ENCODE data around the gene CCL28.
"Not testable (repeated sequence)": the region's sequence is repeated elsewhere in the genome, so short reads cannot be mapped to it uniquely, and the experiment has no call there.

The CCL28 gene

GRCh38 chr5:43409809-43410271, 2.4 kb downstream of the CCL28 start:
- Histone ChIP-seq H3K36me3 (ENCODE audit: control insufficient read depth, insufficient read depth, low read length) (no peaks in the 10 kb centered on the region), H3K27me3 (replicated peaks; ENCODE audit: control insufficient read depth, insufficient read depth, low read length) (no peaks in the 10 kb centered on the region), H3K4me3 (replicated peaks; ENCODE audit: low read depth, low read length) (no peak overlapping the region)
- TF ChIP-seq CTCF (IDR thresholded peaks at IDR 0.05; ENCODE audit: insufficient read depth, low read length, poor library complexity, severe bottlenecking), result no peak
- DNase-seq (ENCODE audit: extremely low read depth, insufficient read length), result no peak

GRCh38 chr5:43402524-43403066, 9.6 kb downstream of the CCL28 start:
- H3K27me3 ChIP-seq (replicated peaks; ENCODE audit: control insufficient read depth, insufficient read depth, low read length); H3K4me3 ChIP-seq (replicated peaks; ENCODE audit: low read depth, low read length); H3K36me3 ChIP-seq (ENCODE audit: control insufficient read depth, insufficient read depth, low read length); DNase-seq (ENCODE audit: extremely low read depth, insufficient read length): not testable (repeated sequence)

GRCh38 chr5:43401827-43402226, 10.4 kb downstream of the CCL28 start:
- Histone ChIP-seq H3K36me3 (ENCODE audit: control insufficient read depth, insufficient read depth, low read length) (no peaks in the 10 kb centered on the region), H3K27me3 (replicated peaks; ENCODE audit: control insufficient read depth, insufficient read depth, low read length) (no peaks in the 10 kb centered on the region), H3K4me3 (replicated peaks; ENCODE audit: low read depth, low read length) (no peak overlapping the region)
- TF ChIP-seq CTCF (IDR thresholded peaks at IDR 0.05; ENCODE audit: insufficient read depth, low read length, poor library complexity, severe bottlenecking), result peak; percentile 2
- DNase-seq (ENCODE audit: extremely low read depth, insufficient read length), result no peak

- no peaks in the 10 kb centered on the region for H3K36me3 ChIP-seq (ENCODE audit: control insufficient read depth, insufficient read depth, low read length)
- TF ChIP-seq CTCF (IDR thresholded peaks at IDR 0.05; ENCODE audit: insufficient read depth, low read length, poor library complexity, severe bottlenecking), result no peak
- H3K27me3 ChIP-seq (replicated peaks; ENCODE audit: control insufficient read depth, insufficient read depth, low read length), result no peaks in the 10 kb centered on the region
- H3K4me3 ChIP-seq (replicated peaks; ENCODE audit: low read depth, low read length), result no peak overlapping the region
- DNase-seq (ENCODE audit: extremely low read depth, insufficient read length), result no peak
Measured at GRCh38 chr5:43400082-43400481, 12.1 kb downstream of the CCL28 start.

- TF ChIP-seq CTCF (IDR thresholded peaks at IDR 0.05; ENCODE audit: insufficient read depth, low read length, poor library complexity, severe bottlenecking), result no peak
- Histone ChIP-seq H3K4me3 (replicated peaks; ENCODE audit: low read depth, low read length) (peak overlapping the region; percentile 64), H3K27me3 (replicated peaks; ENCODE audit: control insufficient read depth, insufficient read depth, low read length) (no peaks in the 10 kb centered on the region), H3K36me3 (ENCODE audit: control insufficient read depth, insufficient read depth, low read length) (no peaks in the 10 kb centered on the region)
- peak; percentile 78 for DNase-seq (ENCODE audit: extremely low read depth, insufficient read length)
Measured at GRCh38 chr5:43396762-43397304, 15.4 kb downstream of the CCL28 start.

- no peak for TF ChIP-seq CTCF (IDR thresholded peaks at IDR 0.05; ENCODE audit: insufficient read depth, low read length, poor library complexity, severe bottlenecking)
- no peak overlapping the region for H3K4me3 ChIP-seq (replicated peaks; ENCODE audit: low read depth, low read length)
- H3K36me3 ChIP-seq (ENCODE audit: control insufficient read depth, insufficient read depth, low read length), result no peaks in the 10 kb centered on the region
- H3K27me3 ChIP-seq (replicated peaks; ENCODE audit: control insufficient read depth, insufficient read depth, low read length), result no peaks in the 10 kb centered on the region
- no peak for DNase-seq (ENCODE audit: extremely low read depth, insufficient read length)
Measured at GRCh38 chr5:43390471-43390870, 21.7 kb downstream of the CCL28 start.
